ENCODE data around the gene RAB11FIP4.

RAB11FIP4 gene

DNA sequence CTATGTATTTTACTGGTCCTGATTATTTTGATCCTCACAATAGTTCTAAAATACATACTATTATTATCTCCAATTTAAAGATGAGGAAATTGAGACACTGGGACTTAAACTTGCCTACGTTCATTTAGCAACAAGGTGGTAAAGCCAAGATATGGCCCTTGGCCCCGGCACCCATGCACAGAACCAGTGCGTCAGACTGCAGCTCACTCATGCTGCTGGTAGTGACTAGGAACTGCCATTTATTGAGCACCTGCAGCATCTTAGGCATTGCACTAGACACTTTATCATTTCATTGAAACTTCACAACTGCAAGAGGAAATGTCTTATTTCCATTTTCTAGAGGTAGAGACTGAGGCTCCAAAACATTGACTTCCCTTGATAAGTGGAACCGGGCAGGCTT is 93.3 kb downstream of the RAB11FIP4 start:
- TF ChIP-seq SIN3A (IDR thresholded peaks at IDR 0.05; ENCODE audit: borderline replicate concordance, insufficient read depth, low read length), result no peak
- TF ChIP-seq FOXP2 (optimal IDR thresholded peaks at IDR 0.05; ENCODE audit: borderline replicate concordance, extremely low read depth, extremely low read length, insufficient read depth), result no peak
- TF ChIP-seq POLR2AphosphoS5 (IDR thresholded peaks at IDR 0.05; ENCODE audit: low read depth, low read length), result no peak
- TF ChIP-seq TAF1 (IDR thresholded peaks at IDR 0.05; ENCODE audit: borderline replicate concordance, insufficient read depth, low read length), result no peak
- TF ChIP-seq, protein P1, sequence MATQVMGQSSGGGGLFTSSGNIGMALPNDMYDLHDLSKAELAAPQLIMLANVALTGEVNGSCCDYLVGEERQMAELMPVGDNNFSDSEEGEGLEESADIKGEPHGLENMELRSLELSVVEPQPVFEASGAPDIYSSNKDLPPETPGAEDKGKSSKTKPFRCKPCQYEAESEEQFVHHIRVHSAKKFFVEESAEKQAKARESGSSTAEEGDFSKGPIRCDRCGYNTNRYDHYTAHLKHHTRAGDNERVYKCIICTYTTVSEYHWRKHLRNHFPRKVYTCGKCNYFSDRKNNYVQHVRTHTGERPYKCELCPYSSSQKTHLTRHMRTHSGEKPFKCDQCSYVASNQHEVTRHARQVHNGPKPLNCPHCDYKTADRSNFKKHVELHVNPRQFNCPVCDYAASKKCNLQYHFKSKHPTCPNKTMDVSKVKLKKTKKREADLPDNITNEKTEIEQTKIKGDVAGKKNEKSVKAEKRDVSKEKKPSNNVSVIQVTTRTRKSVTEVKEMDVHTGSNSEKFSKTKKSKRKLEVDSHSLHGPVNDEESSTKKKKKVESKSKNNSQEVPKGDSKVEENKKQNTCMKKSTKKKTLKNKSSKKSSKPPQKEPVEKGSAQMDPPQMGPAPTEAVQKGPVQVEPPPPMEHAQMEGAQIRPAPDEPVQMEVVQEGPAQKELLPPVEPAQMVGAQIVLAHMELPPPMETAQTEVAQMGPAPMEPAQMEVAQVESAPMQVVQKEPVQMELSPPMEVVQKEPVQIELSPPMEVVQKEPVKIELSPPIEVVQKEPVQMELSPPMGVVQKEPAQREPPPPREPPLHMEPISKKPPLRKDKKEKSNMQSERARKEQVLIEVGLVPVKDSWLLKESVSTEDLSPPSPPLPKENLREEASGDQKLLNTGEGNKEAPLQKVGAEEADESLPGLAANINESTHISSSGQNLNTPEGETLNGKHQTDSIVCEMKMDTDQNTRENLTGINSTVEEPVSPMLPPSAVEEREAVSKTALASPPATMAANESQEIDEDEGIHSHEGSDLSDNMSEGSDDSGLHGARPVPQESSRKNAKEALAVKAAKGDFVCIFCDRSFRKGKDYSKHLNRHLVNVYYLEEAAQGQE (IDR thresholded peaks at IDR 0.05; ENCODE audit: insufficient read depth in 1 of 2, low read depth in 2 of 2, low read length in 2 of 2), result no peak

DNA sequence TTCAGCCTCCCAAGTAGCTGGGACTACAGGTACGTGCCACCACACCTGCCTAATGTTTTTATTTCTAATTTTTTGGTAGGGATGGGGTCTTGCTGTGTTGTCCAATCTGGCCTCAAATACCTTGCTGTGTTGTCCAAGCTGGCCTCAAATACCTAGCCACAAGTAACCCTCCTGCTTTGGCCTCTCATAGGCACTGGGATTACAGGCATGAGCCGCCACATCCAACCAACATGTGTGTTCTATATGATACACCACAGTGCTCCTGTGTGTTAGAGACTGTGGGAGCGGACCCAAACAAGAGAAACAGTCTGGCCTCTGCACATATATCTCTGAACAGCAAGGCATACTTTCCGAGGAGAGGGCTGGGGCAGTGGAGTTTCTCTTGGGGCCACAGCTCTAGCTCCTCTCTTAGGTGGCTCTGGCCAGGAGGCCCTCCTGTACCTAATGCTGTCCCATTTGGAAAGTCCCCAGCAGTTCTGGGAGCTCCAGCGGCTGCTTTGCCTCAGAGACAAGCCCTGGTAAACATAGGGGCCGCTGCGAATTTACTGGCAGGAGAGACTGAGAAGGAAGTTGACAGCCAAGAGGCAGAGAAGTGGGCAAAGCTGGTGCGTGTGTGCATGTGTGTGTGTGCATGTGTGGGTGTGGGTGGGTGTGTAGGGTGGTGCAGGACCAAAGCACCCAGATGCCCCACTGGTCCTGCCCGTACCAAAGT is 95.0 kb downstream of the RAB11FIP4 start:
- TF ChIP-seq SIN3A (IDR thresholded peaks at IDR 0.05; ENCODE audit: borderline replicate concordance, insufficient read depth, low read length) (no peak), TAF1 (IDR thresholded peaks at IDR 0.05; ENCODE audit: borderline replicate concordance, insufficient read depth, low read length) (no peak), FOXP2 (optimal IDR thresholded peaks at IDR 0.05; ENCODE audit: borderline replicate concordance, extremely low read depth, extremely low read length, insufficient read depth) (no peak), POLR2AphosphoS5 (IDR thresholded peaks at IDR 0.05; ENCODE audit: low read depth, low read length) (no peak)
- TF ChIP-seq, protein P1 (IDR thresholded peaks at IDR 0.05; ENCODE audit: insufficient read depth in 1 of 2, low read depth in 2 of 2, low read length in 2 of 2), result no peak

- TF ChIP-seq FOXP2 (optimal IDR thresholded peaks at IDR 0.05; ENCODE audit: borderline replicate concordance, extremely low read depth, extremely low read length, insufficient read depth), result no peak
- no peak for TF ChIP-seq TAF1 (IDR thresholded peaks at IDR 0.05; ENCODE audit: borderline replicate concordance, insufficient read depth, low read length)
- no peak for TF ChIP-seq SIN3A (IDR thresholded peaks at IDR 0.05; ENCODE audit: borderline replicate concordance, insufficient read depth, low read length)
- TF ChIP-seq, protein P1 (IDR thresholded peaks at IDR 0.05; ENCODE audit: insufficient read depth in 1 of 2, low read depth in 2 of 2, low read length in 2 of 2), result no peak
These were observed 95.7 kb downstream of the RAB11FIP4 start for GRCh38 chr17:31487063-31487647.

GRCh38 chr17:31487648-31488263 is 96.3 kb downstream of the RAB11FIP4 start:
- TF ChIP-seq FOXP2 (optimal IDR thresholded peaks at IDR 0.05; ENCODE audit: borderline replicate concordance, extremely low read depth, extremely low read length, insufficient read depth), result no peak
- no peak for TF ChIP-seq TAF1 (IDR thresholded peaks at IDR 0.05; ENCODE audit: borderline replicate concordance, insufficient read depth, low read length)
- TF ChIP-seq, protein P1 (IDR thresholded peaks at IDR 0.05; ENCODE audit: insufficient read depth in 1 of 2, low read depth in 2 of 2, low read length in 2 of 2), result no peak

Measured in PFSK-1 (cell line).